ENCODE data around the gene IL2RA. TPM values are rescaled to one million over a fixed set of nuclear protein-coding genes. Genes with fewer than 3 reads are reported as not detected.

IL2RA gene
- polyA plus RNA-seq, 1 donor from 2014 or later: not detected

DNA sequence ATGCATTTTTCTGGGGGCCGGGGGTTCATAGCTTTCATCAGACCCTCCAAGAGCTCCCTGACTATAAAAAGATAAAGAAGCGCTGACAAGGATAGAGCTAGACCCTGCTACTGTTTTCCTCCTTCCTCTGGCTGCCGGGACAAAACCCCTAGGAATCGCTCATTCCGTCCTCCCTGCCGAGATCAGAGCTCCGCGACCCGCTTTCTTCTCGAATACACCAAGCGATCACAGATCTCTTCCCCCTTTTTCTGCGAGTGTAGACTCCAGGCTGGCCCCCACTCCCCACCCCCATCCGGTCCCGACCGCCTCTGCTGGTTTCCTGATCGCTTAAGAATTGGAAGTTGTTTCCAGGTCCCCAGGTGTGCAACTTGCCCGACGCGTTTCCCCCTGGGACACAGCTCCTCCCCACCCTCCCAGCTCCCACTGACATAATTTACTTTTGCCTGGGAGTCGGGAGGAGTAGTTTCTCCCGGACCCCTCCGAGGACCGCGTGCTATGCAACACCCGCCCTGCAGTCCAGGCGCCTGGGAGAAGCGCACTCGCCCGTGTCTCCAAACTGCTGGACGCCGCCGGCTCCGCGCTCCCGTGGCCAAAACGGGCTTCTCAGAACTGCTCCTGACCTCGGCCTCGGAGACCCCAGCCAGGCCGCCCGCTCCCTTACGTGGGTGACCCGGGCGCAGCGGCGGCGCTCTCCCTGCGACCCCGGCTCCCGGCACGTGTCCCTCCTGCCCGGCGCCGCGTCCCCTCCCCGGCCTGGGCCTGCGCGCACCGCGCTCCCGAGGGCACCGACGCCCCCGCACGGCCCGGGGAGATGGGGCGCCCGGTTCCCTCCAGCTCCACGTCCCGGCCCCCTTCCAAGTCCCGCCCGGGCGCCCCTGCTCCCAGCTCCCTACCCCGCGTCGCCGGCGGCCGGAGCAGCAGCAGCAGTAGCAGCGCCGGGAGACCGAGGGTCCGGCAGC is 85.4 kb downstream of the IL2RA start:
- H3K4me2 ChIP-seq (ENCODE audit: low read length): peak overlapping the region; percentile 51
- peaks cover 55% of the 10 kb centered on the region for H3K27me3 ChIP-seq (ENCODE audit: insufficient read depth, low read depth, low read length)
- H3K9me2 ChIP-seq (ENCODE audit: insufficient read depth, low read length): no peaks in the 10 kb centered on the region
- TF ChIP-seq, protein P1, sequence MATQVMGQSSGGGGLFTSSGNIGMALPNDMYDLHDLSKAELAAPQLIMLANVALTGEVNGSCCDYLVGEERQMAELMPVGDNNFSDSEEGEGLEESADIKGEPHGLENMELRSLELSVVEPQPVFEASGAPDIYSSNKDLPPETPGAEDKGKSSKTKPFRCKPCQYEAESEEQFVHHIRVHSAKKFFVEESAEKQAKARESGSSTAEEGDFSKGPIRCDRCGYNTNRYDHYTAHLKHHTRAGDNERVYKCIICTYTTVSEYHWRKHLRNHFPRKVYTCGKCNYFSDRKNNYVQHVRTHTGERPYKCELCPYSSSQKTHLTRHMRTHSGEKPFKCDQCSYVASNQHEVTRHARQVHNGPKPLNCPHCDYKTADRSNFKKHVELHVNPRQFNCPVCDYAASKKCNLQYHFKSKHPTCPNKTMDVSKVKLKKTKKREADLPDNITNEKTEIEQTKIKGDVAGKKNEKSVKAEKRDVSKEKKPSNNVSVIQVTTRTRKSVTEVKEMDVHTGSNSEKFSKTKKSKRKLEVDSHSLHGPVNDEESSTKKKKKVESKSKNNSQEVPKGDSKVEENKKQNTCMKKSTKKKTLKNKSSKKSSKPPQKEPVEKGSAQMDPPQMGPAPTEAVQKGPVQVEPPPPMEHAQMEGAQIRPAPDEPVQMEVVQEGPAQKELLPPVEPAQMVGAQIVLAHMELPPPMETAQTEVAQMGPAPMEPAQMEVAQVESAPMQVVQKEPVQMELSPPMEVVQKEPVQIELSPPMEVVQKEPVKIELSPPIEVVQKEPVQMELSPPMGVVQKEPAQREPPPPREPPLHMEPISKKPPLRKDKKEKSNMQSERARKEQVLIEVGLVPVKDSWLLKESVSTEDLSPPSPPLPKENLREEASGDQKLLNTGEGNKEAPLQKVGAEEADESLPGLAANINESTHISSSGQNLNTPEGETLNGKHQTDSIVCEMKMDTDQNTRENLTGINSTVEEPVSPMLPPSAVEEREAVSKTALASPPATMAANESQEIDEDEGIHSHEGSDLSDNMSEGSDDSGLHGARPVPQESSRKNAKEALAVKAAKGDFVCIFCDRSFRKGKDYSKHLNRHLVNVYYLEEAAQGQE (IDR thresholded peaks at IDR 0.05; ENCODE audit: borderline replicate concordance): no peak
- TF ChIP-seq EP300 (conservative IDR thresholded peaks at IDR 0.05; ENCODE audit: poor library complexity, severe bottlenecking): no peak
- no peak for TF ChIP-seq MXI1 (conservative IDR thresholded peaks at IDR 0.05; ENCODE audit: poor library complexity, severe bottlenecking)
- TF ChIP-seq EZH2 (IDR thresholded peaks at IDR 0.05; ENCODE audit: borderline replicate concordance, insufficient read depth, low read length, poor library complexity, severe bottlenecking): no peak
- TF ChIP-seq RAD21 (conservative IDR thresholded peaks at IDR 0.05): no peak
- TF ChIP-seq, protein P2, sequence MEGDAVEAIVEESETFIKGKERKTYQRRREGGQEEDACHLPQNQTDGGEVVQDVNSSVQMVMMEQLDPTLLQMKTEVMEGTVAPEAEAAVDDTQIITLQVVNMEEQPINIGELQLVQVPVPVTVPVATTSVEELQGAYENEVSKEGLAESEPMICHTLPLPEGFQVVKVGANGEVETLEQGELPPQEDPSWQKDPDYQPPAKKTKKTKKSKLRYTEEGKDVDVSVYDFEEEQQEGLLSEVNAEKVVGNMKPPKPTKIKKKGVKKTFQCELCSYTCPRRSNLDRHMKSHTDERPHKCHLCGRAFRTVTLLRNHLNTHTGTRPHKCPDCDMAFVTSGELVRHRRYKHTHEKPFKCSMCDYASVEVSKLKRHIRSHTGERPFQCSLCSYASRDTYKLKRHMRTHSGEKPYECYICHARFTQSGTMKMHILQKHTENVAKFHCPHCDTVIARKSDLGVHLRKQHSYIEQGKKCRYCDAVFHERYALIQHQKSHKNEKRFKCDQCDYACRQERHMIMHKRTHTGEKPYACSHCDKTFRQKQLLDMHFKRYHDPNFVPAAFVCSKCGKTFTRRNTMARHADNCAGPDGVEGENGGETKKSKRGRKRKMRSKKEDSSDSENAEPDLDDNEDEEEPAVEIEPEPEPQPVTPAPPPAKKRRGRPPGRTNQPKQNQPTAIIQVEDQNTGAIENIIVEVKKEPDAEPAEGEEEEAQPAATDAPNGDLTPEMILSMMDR (IDR thresholded peaks at IDR 0.05; ENCODE audit: poor library complexity, severe bottlenecking): no peak
- no peak for TF ChIP-seq SMC3 (conservative IDR thresholded peaks at IDR 0.05; ENCODE audit: poor library complexity)
- TF ChIP-seq POLR2AphosphoS5 (IDR thresholded peaks at IDR 0.05): no peak
- no peak overlapping the region for H2AFZ ChIP-seq (ENCODE audit: low read depth, low read length)
- H3K27ac ChIP-seq (ENCODE audit: low read length): no peak overlapping the region
- H3K79me2 ChIP-seq (replicated peaks; ENCODE audit: insufficient read depth, low read length): no peaks in the 10 kb centered on the region
- no peaks in the 10 kb centered on the region for H4K20me1 ChIP-seq (ENCODE audit: insufficient read depth)
- H3K36me3 ChIP-seq (ENCODE audit: insufficient read depth, low read length): no peaks in the 10 kb centered on the region
- H3K9me3 ChIP-seq (ENCODE audit: low read length): no peaks in the 10 kb centered on the region
- peak overlapping the region; percentile 23 for H3K9ac ChIP-seq (ENCODE audit: low read length)
- H3K4me3 ChIP-seq (ENCODE audit: low read length): peak overlapping the region; percentile 80
- no peaks in the 10 kb centered on the region for H3F3A ChIP-seq (ENCODE audit: insufficient read depth, low read length, poor library complexity, severe bottlenecking)

DNA sequence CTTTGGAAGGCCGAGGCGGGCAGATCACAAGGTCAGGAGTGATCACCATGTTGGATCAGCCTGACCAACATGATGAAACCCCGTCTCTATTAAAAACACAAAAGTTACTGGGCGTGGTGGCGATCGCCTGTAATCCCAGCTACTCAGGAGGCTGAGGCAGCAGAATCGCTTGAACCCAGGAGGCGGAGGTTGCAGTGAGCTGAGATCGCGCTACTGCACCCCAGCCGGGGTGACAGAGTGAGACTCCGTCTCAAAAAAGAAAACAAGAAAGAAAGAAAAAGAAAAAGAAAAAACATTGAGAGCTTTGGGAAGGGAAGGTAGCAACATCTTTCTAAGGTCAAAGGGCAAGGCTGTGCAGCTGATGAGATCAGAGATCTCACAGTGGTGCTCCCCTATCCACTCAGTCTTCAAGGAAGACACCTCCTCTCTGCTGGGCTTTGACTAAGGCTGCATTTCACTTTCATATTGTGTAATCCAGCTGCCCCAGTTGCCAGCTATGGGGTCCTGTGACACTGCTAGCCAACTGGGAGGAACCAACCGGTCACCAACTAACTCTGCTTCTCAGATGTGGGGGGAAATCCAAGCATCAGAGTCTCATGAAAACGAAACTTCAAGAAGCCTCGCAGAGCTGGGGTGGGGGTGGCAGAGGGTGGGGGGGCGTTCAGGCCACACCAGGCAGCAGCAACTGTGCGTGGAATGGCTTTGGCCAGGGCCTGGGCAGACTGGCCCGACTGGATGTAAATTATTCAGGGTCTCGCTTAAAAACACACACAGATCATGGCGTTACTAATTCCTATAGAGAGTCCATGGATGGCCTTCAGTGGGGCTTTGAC is 86.3 kb downstream of the IL2RA start:
- Histone ChIP-seq H3K36me3 (ENCODE audit: insufficient read depth, low read length) (no peaks in the 10 kb centered on the region), H3K4me3 (ENCODE audit: low read length) (no peak overlapping the region), H3K79me2 (replicated peaks; ENCODE audit: insufficient read depth, low read length) (no peaks in the 10 kb centered on the region), H2AFZ (ENCODE audit: low read depth, low read length) (no peak overlapping the region), H4K20me1 (ENCODE audit: insufficient read depth) (no peaks in the 10 kb centered on the region), H3K27ac (ENCODE audit: low read length) (no peak overlapping the region), H3K9me2 (ENCODE audit: insufficient read depth, low read length) (no peaks in the 10 kb centered on the region), H3K9me3 (ENCODE audit: low read length) (no peaks in the 10 kb centered on the region), H3K27me3 (ENCODE audit: insufficient read depth, low read depth, low read length) (peaks cover 55% of the 10 kb centered on the region), H3K9ac (ENCODE audit: low read length) (no peak overlapping the region), H3K4me2 (ENCODE audit: low read length) (no peak overlapping the region), H3F3A (ENCODE audit: insufficient read depth, low read length, poor library complexity, severe bottlenecking) (no peaks in the 10 kb centered on the region)
- no peak for TF ChIP-seq TAF1 (IDR thresholded peaks at IDR 0.05; ENCODE audit: low read depth)
- TF ChIP-seq POLR2AphosphoS5 (IDR thresholded peaks at IDR 0.05): no peak
- no peak for TF ChIP-seq SMC3 (conservative IDR thresholded peaks at IDR 0.05; ENCODE audit: poor library complexity)
- no peak for TF ChIP-seq MXI1 (conservative IDR thresholded peaks at IDR 0.05; ENCODE audit: poor library complexity, severe bottlenecking)
- TF ChIP-seq EZH2 (IDR thresholded peaks at IDR 0.05; ENCODE audit: borderline replicate concordance, insufficient read depth, low read length, poor library complexity, severe bottlenecking): no peak
- TF ChIP-seq, protein P1 (IDR thresholded peaks at IDR 0.05; ENCODE audit: borderline replicate concordance): no peak
- TF ChIP-seq RAD21 (conservative IDR thresholded peaks at IDR 0.05): no peak
- TF ChIP-seq, protein P2 (IDR thresholded peaks at IDR 0.05; ENCODE audit: poor library complexity, severe bottlenecking): no peak
- no peak for TF ChIP-seq EP300 (conservative IDR thresholded peaks at IDR 0.05; ENCODE audit: poor library complexity, severe bottlenecking)

Data from neural cell (in vitro differentiated cells).